ENCODE measurements around the gene NME4.
"Not testable (repeated sequence)": the region's sequence is repeated elsewhere in the genome, so short reads cannot be mapped to it uniquely, and the experiment has no call there.

NME4 gene

DNA sequence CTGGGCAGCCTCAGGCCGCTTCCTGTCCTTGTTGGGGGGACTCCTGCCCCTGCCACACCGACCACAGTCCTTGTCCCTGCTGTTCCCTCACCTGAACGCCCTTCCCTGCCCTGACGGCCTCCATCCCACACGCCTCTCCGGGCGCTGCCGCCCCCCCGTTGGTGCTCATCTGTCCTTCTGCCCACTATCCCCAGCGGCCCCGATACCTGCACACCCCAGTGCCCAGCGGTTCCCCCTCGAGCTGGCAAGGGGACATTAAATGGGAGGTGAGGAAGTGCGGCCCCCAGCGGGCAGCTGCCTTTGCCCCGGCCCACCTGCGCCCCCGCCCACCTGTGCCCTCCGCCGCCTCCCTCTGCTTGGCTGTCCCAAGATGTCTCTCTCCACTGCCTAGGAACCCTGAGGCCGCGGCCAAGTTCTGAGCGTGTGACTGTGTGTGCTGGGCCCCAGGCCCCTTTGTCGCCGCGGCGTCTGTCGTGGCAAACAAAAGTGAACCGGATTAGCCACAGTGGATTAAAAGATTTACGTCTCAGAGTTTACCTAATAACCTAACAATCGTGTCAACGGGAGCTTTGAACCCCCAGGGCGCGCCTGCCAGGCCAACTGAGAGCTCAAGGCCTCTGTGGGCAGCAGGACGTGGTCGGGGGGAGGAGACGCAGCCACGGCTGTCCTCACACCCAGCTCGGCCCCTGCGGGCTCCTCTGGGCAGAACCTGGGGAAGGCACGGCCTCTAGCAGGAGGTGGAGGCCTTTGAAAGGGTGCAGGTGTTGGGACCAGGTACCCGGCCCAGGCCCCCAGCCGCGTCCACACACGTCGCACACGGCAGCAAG is 36.9 kb upstream of the NME4 start:
- TF ChIP-seq ZNF274 (IDR thresholded peaks at IDR 0.05; ENCODE audit: low read depth, low read length), result no peak
- no peak overlapping the region for H3K4me3 ChIP-seq (ENCODE audit: low read length)

DNA sequence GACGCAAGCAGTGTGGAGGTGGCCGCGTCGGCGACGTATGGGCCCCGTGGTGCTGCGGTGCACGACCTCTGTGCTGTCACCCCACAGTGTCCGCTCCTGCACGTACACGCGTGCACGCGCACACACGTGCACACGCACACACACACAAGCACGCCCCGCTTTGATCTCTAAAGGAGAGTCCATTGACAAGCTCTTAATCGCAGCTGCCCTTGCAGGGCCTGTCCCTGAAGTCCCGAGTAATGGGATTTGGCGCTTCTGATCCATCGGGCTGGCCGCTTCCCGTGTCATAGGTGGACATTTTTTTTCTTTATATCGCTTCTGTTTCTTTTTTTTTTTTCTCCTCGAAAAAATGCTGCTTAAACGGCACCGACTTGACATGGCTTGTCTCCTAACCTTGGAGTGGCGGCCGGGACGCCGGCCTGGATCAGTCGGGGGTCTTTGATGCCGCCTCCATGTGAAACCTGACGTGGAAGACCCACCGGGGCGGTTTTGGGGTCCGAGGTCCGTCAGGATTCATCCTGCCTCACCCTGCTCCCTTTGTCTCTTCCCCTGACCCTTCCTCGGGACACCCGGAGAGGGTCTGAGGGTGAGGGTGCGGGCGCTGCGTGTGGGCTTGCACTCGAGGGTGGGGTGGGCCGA is 36.2 kb upstream of the NME4 start:
- H3K4me3 ChIP-seq (ENCODE audit: low read length), result no peak overlapping the region
- no peak for TF ChIP-seq ZNF274 (IDR thresholded peaks at IDR 0.05; ENCODE audit: low read depth, low read length)

DNA sequence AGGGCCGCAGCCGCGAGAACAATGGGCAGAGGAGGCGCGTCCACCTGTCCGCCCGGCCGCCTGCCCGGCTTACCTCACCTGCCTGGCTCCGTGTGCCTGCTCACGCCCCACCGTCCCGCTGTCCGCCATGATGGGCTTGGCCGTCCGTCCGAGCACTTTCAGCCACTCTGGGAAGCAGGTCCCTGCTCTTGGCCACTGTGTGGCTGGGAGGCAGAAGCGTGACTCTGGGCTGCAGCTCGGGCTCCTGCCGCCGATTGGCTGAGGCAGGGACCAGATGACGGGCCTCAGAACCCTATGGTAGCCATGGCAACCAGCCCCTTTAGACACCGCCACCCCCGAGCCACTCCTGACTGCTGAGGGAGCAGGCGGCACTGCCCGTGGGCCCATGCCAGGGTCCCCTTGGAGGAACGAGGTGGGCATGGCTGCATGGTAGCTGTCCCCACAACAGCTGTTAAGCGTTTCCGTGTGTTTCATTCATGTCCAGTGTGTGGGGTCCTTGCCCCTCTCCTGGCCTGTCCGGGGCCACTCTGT is 35.6 kb upstream of the NME4 start:
- H3K4me3 ChIP-seq (ENCODE audit: low read length), result no peak overlapping the region
- no peak for TF ChIP-seq ZNF274 (IDR thresholded peaks at IDR 0.05; ENCODE audit: low read depth, low read length)

DNA sequence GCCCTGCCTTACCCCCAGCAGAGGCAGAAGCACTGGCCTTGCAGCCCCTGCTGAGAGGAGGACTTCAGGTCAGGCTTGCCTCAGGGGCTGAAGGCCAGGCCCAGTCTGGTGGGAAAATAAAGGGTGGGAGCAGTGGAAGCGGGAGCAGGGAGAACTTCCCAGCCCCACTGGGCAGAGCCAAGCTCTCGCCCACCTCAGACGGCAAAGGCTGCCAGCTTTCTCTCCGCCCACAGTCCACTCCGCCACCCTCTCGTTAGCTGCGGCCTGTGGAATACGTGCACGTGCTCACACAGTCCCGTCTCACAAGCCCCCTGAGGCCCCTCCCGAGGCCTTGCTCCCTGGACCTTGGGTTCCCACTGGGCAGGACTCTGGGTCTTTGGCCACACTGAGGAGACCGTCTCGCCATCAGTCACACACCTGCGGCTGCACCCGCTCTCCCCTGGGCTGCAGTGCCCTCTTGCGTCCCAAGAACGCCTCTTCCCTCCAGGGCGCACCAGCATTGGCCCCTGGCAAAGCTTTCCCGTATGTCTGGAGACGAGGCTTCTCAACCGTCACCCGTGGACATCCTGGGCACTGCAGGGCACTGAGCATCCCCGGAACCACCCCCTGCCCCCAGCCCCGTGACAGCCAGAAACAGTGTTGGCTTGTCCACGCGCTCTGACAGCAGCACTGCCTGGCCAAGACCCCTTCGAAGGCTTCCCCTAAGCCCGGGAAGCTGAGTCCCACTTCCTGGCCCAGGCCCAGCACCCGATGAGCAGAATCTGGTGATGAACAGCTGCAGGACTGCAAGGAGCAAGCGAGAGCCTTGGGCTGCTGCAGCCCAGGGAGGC is 34.9 kb upstream of the NME4 start:
- H3K4me3 ChIP-seq (ENCODE audit: low read length), result no peak overlapping the region
- no peak for TF ChIP-seq ZNF274 (IDR thresholded peaks at IDR 0.05; ENCODE audit: low read depth, low read length)

DNA sequence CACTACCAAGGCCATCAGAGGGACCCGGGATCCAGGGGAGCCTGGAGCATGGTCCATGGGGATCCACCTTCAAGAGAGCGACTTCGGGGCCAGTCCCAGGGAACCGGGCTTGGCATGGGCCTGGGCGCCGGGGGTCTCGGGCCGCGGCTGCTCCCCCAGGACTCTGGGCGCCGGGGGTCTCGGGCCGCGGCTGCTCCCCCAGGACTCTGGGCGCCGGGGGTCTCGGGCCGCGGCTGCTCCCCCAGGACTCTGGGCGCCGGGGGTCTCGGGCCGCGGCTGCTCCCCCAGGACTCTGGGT is 34.3 kb upstream of the NME4 start:
- H3K4me3 ChIP-seq (ENCODE audit: low read length), result not testable (repeated sequence)

DNA sequence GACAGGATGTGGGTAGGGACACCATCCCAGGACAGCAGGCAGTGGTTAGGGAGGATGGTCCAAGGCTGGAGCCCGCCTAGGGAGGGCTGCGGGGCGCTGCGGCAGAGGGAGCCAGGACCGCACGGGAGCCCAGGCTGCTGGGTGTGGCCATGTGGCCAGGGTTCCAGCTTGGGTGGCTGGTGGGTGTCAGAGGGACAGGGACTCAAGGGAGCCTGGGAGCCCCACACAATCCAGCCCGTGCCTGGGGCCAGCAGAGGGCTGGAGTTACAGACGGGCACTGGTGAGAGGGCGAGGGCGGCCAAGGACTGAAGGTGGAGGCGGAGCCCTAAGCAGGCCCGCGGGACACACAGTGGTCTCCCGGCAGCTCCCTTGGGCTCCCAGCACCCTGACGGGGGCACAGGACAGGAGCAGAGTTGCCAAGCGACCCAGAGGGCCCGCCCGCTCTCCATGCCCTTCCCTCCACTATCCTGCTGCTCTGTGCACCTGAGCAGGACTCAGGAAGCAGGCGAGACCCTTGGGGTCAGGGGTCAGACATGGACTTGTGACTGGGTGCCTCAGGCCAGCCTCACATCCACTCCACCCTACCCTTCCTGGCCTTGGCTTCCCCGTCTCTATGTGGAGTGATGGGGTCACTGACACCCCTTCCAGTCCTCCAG is 33.8 kb upstream of the NME4 start:
- no peak for TF ChIP-seq ZNF274 (IDR thresholded peaks at IDR 0.05; ENCODE audit: low read depth, low read length)
- no peak overlapping the region for H3K4me3 ChIP-seq (ENCODE audit: low read length)

DNA sequence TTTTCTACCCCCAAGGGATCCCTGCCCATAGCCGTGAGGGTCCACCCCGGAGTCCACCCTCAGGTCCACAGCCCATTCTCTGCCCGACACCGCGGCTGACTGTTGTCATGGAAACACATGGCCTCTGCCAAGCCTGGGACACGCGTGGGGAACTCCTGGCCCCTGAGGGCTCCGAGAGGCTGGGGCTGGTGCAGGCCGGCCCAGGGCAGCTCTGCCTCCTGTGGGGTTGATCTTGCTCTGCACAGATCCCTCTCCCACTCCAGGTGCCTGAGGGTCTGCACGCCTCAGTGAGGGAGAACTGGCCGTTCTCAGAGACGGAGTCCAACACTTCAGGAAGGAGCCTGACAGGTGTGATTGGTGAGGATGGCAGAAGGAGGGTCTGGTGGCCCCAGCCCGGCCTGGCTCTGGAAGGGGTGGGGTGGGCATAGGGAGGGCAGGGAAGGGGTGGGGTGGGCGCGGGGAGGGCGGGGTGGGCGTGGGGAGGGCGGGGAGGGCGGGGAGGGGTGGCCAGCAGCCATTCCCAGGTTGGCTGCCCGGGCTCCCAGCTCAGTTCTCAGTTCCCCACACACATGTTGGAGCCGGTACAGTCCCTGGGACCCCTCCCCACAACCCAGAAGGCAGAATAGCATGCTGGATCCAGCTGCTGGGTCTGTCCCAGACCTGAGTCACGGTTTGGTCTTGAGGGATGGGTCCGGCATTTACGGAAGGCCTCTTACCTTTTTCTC is 33.1 kb upstream of the NME4 start:
- H3K4me3 ChIP-seq (ENCODE audit: low read length), result no peak overlapping the region
- no peak for TF ChIP-seq ZNF274 (IDR thresholded peaks at IDR 0.05; ENCODE audit: low read depth, low read length)

DNA sequence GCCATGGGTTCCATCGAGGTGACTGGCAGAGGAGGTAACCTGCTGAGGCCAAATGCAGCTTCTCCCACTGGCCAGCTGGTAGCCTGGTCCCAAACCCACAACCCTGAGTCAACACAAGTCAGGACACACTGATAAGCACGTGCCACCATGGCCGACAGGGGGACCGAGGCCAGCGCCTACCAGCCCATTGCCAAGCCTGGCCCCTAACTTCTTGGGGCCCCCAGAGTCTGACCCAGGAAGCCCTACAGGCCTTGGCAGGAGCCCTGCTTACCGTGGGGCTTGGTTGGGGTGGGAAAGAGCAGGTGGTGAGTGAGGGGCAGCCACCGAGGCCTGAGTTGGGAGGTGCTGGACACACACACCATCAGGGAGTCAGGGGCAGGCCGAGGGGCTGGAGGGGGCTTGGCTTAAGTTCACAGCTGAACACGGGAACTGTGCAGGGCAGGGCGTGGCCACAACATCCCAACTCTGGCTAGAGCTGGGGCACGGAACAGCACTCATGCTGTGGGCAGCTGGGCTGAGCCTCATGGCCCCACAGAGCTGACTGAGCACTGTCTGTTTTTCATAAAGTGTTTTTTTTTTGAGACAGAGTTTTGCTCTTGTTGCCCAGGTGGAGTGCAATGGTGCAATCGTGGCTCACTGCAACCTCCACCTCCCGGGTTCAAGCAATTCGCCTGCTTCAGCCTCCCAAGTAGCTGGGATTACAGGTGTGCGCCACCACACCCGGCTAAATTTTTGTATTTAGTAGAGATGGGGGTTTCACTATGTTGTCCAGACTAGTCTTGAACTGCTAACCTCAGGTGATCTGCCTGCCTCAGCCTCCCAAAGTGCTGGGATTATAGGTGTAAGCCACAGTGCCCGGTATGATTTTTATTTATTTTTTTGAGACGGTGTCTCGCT is 32.2 kb upstream of the NME4 start:
- no peak for TF ChIP-seq ZNF274 (IDR thresholded peaks at IDR 0.05; ENCODE audit: low read depth, low read length)
- no peak overlapping the region for H3K4me3 ChIP-seq (ENCODE audit: low read length)

DNA sequence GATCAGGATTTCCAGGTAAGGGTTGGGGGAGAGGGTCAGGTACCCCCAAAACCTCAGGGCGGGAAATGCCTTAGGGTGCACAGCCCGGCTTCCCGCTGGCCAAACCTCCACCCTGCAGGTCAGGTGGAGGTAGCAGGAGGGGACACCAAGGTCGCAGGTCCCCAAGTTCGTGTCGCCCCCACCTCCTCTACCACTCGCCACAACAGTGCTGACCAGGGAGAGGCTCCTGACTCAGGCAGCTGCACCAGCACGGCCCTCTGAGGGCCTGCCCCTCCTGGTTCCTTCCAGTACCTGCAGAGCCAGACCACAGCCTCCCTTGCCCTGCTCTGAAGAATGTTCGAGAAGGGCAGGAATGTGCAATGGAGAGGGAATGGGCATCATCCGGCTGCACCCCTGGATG is 30.5 kb upstream of the NME4 start:
- no peak for TF ChIP-seq ZNF274 (IDR thresholded peaks at IDR 0.05; ENCODE audit: low read depth, low read length)
- no peak overlapping the region for H3K4me3 ChIP-seq (ENCODE audit: low read length)

DNA sequence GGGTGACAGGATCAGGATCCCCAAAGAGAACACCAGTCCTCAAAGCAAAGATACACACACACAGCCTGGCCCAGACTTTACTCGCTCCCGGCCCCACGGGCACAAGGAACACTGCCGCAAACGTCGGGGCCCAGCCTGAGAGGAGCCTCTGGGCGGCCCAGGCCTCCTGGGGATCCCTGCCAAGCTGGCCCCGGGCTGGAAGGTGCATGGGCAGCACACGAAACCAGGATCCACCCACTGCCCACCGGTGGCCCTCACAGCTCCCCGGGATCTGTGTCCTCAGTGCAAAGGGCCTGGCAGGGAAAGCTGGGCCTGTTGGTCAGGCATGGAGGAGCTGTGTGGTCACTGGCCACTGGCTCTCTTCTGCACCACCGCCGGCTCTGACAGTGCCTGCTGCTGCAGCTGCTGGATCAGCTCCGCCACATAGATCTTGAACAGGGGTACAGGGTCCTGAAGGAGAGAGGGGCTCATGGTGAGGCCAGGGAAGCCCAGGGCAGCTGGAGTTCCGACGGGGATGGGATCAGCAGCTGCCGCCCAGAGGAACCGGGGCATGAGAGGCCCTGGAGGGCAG is 29.6 kb upstream of the NME4 start:
- no peak for TF ChIP-seq ZNF274 (IDR thresholded peaks at IDR 0.05; ENCODE audit: low read depth, low read length)
- no peak overlapping the region for H3K4me3 ChIP-seq (ENCODE audit: low read length)

DNA sequence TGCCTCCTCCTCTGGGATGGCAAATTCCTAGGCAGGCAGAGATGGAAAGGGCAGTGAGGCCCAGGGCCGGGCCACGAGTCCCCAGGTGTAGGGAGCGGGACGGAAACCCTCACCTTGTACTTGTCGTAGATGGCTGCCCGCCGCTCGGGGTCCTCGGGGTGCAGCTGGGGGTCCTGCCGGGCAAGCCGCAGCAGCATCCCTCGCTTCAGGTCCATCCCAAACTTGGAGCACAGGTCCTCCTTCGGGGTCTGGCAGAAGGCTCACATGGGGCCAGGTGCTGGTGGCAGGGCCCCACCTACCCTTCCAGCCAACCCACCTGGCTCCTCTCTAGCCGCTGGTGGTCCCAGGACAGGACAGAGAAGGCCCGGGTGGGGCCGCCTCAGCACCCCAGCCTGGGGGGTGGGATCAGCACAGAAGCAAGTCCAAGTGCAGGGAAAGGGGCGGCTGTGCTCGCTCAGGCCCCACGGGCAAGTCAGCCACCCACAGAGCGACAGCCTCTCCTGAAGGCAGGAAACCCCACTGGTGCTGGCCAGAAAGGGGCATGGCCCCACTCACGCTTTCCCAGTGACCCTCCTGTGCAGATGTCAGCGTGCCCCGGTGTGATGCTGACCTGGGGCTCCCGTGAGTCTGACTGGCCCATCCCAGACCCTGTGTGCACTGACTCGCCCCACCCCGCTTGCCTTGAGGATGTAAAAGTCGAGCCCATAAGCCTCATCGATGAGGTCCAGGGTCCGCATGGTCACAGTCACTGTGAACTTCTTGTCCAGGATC is 28.4 kb upstream of the NME4 start:
- no peak for TF ChIP-seq ZNF274 (IDR thresholded peaks at IDR 0.05; ENCODE audit: low read depth, low read length)
- H3K4me3 ChIP-seq (ENCODE audit: low read length), result no peak overlapping the region
